Activated CD8-positive, alpha-beta memory T cell treated with anti-CD3 and anti-CD28 coated beads, Interleukin-2, amount 50 U/mL, for 48 hours (primary cell): ENCODE data around the gene ZDHHC18.

Source experiments
- DNase-seq: peaks from one replicate; pipeline ENCODE4 v3.0.0-alpha.2; 2020

The ZDHHC18 gene

GRCh38 chr1:26900815-26901511 lies 74.5 kb downstream of the ZDHHC18 start:
- DNase-seq = no peak
